HG02870 (cell line): Measurements from ENCODE around the gene FLOT2.
"Not testable (repeated sequence)": the region's sequence is repeated elsewhere in the genome, so short reads cannot be mapped to it uniquely, and the experiment has no call there.

Experiments used
- ATAC-seq: cut with Tn5 transposase; IDR thresholded peaks from one replicate; pipeline ENCODE4 v1.9.1; 2021; ENCODE audit warnings: mild to moderate bottlenecking, moderate library complexity; ENCODE audit not compliant: unreplicated experiment

FLOT2 gene, protein sequence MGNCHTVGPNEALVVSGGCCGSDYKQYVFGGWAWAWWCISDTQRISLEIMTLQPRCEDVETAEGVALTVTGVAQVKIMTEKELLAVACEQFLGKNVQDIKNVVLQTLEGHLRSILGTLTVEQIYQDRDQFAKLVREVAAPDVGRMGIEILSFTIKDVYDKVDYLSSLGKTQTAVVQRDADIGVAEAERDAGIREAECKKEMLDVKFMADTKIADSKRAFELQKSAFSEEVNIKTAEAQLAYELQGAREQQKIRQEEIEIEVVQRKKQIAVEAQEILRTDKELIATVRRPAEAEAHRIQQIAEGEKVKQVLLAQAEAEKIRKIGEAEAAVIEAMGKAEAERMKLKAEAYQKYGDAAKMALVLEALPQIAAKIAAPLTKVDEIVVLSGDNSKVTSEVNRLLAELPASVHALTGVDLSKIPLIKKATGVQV

DNA sequence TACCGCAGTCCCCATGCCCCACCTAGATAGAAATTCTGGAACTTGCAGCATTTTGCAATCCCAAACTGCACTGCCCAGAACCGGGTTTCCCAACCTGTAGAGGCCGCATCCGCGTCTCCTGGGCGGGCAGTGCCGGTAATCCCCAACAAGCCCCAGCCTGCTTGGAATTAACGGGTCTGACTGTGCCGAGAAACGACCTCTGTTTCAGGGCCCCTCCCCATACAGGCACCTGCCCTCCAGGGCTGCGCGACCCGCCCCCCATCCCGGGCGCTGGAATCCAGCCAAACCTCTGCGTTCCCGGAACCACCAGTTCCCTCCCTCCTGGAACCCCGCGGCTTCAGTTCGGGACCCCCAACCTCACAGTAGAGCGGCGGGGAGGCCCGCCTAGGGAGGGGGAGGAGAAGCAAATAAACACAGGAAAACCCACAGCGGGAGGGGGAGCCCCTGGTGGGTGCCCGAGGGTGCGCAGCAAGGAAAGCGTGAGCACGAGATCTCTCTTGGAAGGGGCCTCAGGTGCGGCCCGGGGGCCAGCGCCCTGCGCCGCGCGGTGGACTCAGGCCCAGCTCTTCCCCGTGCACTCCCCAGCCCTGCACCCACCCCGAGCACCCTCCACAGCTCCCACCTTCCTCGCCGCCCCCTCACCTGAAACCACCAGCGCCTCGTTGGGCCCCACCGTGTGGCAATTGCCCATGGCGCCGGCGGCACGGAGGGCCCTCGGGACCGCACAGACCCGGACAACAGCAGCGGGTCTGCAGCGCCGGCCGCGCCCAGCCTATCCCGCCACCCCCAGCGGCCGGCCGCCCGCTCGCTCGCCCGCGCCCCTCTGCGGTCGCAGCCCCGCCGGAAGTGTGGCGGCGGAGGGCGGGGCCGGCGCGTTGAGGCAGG lies at the start of gene FLOT2:
FLOT2 (minus strand) TSS at position 850 of the 885 bp plus-strand sequence; CDS start at position 691, 159 bp downstream.
- ATAC-seq = no peak

DNA sequence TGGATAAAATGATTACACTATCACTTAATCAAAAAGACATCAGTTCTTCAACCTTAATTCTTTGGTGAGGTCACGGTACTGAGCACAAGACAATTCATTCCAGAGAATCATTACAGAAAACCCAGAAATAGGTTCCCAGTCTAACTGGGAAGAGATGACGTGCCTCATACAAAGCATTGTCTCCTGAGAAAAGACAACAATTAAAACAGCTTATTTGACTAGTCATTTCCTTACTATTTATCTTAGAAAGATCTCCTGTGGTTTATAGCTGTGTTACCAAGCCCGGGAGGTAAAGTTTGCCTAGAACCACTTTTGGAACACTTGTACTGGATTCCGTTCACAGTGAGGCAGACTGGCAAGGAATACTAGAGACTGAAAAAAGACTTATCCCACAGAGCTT lies 48.7 kb upstream of the FLOT2 start:
- no peak for ATAC-seq

DNA sequence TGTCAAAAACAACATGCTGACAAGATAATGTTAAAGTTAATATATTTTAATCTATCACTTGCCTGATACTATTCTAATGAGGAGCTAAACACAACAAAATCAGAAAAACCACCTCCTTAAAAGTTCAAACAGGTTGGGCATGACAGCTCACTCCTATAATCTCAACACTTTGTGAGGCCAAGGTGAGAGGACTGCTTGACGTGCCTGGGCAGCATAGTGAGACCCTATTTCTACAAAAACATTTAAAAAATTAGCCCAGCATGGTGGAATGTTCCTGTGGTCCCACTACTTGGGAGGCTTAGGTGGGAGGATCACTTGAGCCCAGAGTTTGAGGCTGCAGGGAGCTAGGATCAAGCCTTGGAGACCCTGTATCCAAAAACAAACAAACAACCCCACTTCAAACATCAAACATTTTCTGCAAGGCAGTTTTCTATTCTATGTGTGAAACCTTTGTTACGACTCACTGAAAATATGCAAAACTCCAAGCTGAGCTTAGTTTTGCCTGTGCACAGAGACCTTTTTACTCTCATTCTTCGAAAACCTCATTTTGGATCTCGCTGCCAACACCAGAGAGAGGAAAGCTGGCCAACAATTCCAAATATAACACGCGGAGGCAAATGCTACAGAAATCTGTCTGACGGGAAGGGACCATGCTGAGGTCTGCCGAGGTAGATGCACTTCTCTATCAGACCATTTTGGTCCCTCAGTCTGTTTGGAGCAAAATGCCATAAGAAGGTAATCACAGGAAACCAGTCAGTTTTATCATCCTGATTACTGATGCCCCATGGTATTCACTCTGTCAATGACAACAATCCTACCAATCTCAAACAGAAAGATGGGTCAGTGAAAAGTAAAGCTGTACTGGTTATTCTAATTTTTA lies 47.6 kb upstream of the FLOT2 start:
- no peak for ATAC-seq

- no peak for ATAC-seq
Measured at GRCh38 chr17:28944343-28944742, 46.8 kb upstream of the FLOT2 start.

GRCh38 chr17:28942925-28943324 lies 45.4 kb upstream of the FLOT2 start:
- no peak for ATAC-seq

GRCh38 chr17:28941251-28941650 lies 43.7 kb upstream of the FLOT2 start:
- no peak for ATAC-seq

- no peak for ATAC-seq
Measured at GRCh38 chr17:28940675-28941074, 43.1 kb upstream of the FLOT2 start.

DNA sequence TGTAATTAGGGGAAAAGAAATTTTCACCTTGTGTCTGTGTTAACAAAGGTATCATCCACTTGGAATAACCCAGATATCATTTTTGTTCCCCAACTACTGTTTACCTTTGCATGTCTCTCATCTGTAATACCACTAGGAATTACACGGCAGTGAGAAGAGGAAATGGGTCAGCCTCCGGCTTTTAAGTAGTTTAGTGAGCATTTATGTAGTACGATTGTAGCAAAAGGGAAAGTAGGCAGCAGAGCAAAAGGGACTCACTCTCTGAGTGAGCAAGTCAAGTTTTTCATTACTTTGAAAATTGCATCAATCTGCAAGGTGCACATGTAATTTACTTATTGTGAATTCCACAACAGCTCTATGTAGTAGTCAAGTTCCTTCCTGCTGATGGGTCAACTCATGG lies 42.6 kb upstream of the FLOT2 start:
- no peak for ATAC-seq

DNA sequence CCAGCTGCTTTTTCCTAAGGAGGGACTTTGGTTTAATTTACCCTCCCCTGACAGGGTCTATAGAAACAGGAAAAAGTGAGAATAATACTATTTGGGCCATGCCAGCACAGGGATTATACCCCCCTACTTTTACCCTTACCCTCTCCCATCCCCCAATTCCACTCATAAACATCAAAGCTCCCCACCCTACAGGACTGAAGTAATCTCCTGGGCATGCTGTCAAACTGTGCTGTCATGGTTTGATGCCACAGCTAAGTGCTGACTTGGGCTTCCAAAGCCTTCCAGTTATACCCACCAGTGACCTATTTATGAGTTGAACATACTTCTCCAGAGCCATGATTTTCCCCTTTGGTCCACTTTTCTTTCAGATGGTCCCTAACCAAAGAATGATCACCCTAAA lies 41.0 kb upstream of the FLOT2 start:
- ATAC-seq = no peak

DNA sequence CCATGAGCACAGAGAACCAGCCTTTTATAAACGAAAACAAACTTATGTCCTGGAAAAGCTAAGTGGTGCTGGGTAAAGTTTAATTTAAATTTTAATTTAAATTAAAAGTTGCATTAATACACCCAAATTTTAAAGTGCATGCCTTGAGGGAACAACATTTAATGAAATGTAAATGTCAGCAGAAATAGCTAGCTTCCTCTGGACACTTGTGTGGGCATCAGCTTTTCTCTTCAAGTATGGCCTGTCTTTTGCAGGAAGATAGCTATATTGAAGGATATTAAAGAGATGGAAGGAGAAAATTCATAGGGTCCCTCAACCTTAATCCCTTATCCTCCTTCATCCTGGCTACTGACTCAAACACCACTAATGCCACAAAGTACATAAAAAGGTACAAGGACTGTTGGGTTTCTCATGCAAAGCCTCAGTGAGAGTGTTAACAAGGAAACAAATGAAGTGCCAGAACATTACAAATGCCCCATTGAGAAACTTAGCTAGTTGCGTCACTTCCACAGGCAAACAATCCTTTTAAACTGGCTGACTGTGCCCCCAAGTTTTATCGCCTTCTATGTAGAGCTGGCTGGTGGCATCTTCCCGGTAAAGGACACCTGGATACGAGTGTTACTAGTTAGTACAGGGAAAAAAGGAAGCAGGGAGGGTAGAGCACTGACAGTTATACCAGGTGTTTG lies 39.7 kb upstream of the FLOT2 start:
- no peak for ATAC-seq

- ATAC-seq = no peak
Measured at GRCh38 chr17:28935744-28936460, 38.4 kb upstream of the FLOT2 start.

DNA sequence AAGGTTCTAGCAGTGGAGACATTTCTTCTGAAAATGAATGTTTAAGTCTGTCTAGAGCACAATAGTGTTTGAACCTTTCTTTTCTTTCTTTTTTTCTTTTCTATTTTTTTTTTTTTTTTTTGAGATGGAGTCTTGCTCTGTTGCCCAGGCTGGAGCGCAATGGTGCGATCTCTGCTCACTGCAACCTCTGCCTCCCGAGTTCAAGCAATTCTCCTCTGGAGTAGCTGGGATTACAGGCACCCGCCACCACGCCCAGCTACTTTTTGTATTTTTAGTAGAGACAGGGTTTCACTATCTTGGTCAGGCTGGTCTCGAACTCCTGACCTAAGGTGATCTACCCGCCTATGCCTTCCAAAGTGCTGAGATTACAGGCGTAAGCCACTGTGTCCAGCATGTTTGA lies 37.0 kb upstream of the FLOT2 start:
- ATAC-seq = not testable (repeated sequence)

GRCh38 chr17:28929787-28930186 lies 32.3 kb upstream of the FLOT2 start:
- no peak for ATAC-seq

- ATAC-seq = no peak
Measured at GRCh38 chr17:28928061-28928460, 30.5 kb upstream of the FLOT2 start.

DNA sequence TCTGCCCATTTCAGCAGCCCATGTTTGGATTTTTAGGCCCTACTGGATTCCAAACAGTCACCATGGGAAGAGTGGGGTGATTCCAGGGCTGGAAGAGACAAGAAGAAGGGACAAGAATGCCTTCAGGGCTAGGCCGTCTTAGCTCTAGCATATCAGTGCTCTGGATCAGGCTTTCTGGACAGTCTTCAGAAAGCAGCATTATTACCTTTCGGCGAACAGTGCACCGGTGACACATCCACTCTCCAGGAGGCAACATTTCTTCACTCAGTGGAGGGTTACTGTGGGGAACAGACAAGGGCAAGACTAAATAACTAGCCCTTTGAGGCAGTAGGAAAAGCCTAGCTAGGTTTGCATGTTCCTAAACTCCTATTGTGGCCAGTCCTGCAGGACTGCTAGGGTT lies 29.3 kb upstream of the FLOT2 start:
- no peak for ATAC-seq

- ATAC-seq = no peak
Measured at GRCh38 chr17:28926366-28926765, 28.8 kb upstream of the FLOT2 start.

DNA sequence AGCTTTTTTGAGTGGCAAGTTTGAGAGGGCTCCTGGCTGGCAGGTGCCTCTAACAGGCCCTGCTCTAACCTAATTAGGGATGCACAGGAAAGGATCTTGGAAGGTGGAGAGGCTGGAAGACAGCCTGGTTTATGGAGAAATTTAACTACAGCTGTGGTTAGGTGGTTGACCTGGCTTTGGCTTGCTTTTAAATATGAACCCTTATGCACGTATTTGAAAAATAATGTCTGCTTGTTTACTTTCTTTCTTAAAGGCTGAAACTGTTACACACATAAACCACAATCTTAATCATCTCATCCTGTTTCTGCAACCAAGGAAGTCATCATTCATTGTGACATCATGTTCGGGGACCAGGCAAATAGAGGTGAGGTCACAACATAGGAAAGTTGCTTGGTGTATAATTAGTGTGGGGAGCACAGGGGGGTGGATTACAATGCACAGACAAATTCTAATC lies 28.4 kb upstream of the FLOT2 start:
- ATAC-seq = no peak

DNA sequence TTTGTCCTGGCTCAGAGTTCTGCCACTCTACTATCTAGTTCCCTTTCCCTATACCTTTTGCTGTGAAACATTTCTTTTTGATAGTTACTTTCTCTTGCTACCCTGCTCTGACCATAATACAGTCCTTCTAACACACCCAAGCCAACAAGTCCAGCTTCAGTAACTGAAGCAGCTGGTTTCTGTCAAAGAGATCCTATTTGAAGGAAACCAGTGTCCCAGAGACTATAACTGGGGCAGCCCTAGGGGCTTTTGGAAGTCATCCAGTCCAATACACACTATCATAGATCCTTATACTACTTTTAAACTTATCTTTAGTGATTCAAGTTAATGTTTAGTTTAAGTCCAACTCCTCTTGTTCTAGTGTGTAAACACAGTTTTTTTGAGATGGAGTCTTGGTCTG lies 22.7 kb upstream of the FLOT2 start:
- no peak for ATAC-seq

DNA sequence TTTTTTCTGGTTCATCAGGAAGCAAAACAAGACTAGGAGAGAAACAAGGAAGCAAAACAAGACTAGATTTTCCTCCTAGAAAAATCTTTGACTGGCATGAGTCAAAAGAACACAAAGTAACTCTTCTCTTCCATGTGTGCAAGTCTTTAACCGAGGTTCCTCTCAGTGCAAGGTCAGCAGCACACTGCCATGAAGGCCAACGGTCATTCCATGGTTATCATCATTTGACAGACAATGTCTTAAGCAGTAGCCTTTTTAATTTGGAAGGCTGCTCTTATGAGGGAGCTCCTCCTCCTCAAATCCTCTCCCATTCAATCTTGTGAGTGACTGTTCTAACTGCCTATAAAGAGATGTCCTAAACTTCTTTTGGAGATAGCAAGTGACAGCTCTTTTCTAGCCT lies 20.8 kb upstream of the FLOT2 start:
- ATAC-seq = no peak

DNA sequence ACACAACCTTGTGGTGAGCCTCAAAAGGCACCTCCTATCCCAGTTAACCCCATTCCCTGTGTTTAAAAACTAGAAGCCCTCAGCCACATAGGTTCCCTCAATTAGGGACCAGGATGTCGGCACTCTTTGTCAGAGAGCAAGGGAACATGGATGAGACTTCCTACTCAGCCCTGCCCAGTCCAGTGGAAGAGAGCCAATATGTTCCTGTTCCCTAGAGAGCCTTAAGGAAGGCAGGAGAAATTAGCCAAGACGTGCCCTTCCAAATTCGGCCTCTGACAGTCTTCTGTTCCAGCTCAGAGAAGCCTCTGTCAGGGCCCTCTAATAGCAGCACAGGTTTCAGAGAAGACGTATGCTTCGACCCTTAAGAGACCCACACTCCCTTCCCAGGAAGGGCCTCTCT lies 19.9 kb upstream of the FLOT2 start:
- ATAC-seq = no peak
